Cardiac muscle cell (in vitro differentiated cells and primary cell): ENCODE measurements around the gene GIT2. TPM values are rescaled to one million over a fixed set of nuclear protein-coding genes. Genes with fewer than 3 reads are reported as not detected.

Experiments
- DNase-seq, 2 donors: peaks; one replicate each; pipeline versions ENCODE4 v3.0.0 to v3.0.0-alpha.2; 2010 to 2017; ENCODE audit warnings: low read depth in 1 of 2, low spot score in 1 of 2
- H3K27ac ChIP-seq: fragments of 200-600 bp; sonication (generic); 2 replicates; pipeline ENCODE4 v1.5.1; 2016
- H3K27me3 ChIP-seq: fragments of 200-600 bp; sonication (generic); 2 replicates; pipeline ENCODE4 v1.6.0; 2016; ENCODE audit warnings: control low read depth
- H3K36me3 ChIP-seq: fragments of 200-600 bp; sonication (generic); 2 replicates; pipeline ENCODE4 v1.5.1; 2016; ENCODE audit warnings: control low read depth
- H3K4me1 ChIP-seq: fragments of 200-600 bp; sonication (generic); 2 replicates; pipeline ENCODE4 v1.8.1; 2017; ENCODE audit warnings: low read depth, mild to moderate bottlenecking, mixed run types
- H3K4me3 ChIP-seq: fragments of 200-600 bp; sonication (generic); 2 replicates; pipeline ENCODE4 v1.5.1; 2016; ENCODE audit warnings: mild to moderate bottlenecking
- H3K9me3 ChIP-seq: fragments of 200-600 bp; sonication (generic); 2 replicates; pipeline ENCODE4 v1.5.1; 2017; ENCODE audit warnings: low read depth, mild to moderate bottlenecking, control low read depth
- CTCF ChIP-seq: IDR thresholded peaks from 2 replicates; pipeline ENCODE4 v1.5.1; 2012; ENCODE audit warnings: low read depth, mild to moderate bottlenecking, low read length
- polyA plus RNA-seq: library from polyadenylated mRNA; unstranded; fragments of >200 nt; fragmentation: Nextera tagmentation; extraction: Ambion mirVana; gene quantifications from 2 replicates; pipeline ENCODE4 v1.2.1, GENCODE V29; 2016
- total RNA-seq: library from RNA; depleted of rRNA; stranded (reverse); fragments of >200 nt; gene quantifications from 2 replicates; pipeline ENCODE4 v1.2.3, GENCODE V29; 2016

Gene GIT2
- total and polyA plus RNA-seq, 2 experiments from 2014 or later = 23.3 to 25.7 TPM

GRCh38 chr12:109946913-109947312, 49.3 kb downstream of the GIT2 start:
- peaks cover 8% of the 10 kb centered on the region for H3K36me3 ChIP-seq
- H3K27ac ChIP-seq = no peak overlapping the region
- H3K4me1 ChIP-seq = peaks cover 48% of the 10 kb centered on the region
- DNase-seq = no peak
- H3K27me3 ChIP-seq = no peaks in the 10 kb centered on the region
- no peaks in the 10 kb centered on the region for H3K9me3 ChIP-seq
- no peak overlapping the region for H3K4me3 ChIP-seq
- TF ChIP-seq CTCF = no peak

- Histone ChIP-seq H3K27me3 (no peaks in the 10 kb centered on the region), H3K4me3 (no peak overlapping the region), H3K9me3 (no peaks in the 10 kb centered on the region), H3K36me3 (peaks cover 8% of the 10 kb centered on the region), H3K4me1 (peaks cover 44% of the 10 kb centered on the region), H3K27ac (no peak overlapping the region)
- peak; percentile 21 to 62 for DNase-seq
- TF ChIP-seq CTCF = no peak
These were observed 49.7 kb downstream of the GIT2 start for GRCh38 chr12:109946505-109946904.

GRCh38 chr12:109944561-109945359, 51.4 kb downstream of the GIT2 start:
- no peaks in the 10 kb centered on the region for H3K9me3 ChIP-seq
- H3K27ac ChIP-seq = peak overlapping the region; percentile 25
- no peaks in the 10 kb centered on the region for H3K27me3 ChIP-seq
- peaks cover 27% of the 10 kb centered on the region for H3K4me1 ChIP-seq
- no peak for TF ChIP-seq CTCF
- peaks cover 3% of the 10 kb centered on the region for H3K36me3 ChIP-seq
- no peak overlapping the region for H3K4me3 ChIP-seq
- DNase-seq = peak; percentile 36 to 77

- Histone ChIP-seq H3K36me3 (peaks cover 5% of the 10 kb centered on the region), H3K27me3 (no peaks in the 10 kb centered on the region), H3K4me3 (no peak overlapping the region), H3K4me1 (peaks cover 18% of the 10 kb centered on the region), H3K9me3 (no peaks in the 10 kb centered on the region), H3K27ac (no peak overlapping the region)
- TF ChIP-seq CTCF = no peak
- DNase-seq = peak in 1 of 2 donors; percentile 17
These were observed 52.4 kb downstream of the GIT2 start for GRCh38 chr12:109943811-109944210.

DNA sequence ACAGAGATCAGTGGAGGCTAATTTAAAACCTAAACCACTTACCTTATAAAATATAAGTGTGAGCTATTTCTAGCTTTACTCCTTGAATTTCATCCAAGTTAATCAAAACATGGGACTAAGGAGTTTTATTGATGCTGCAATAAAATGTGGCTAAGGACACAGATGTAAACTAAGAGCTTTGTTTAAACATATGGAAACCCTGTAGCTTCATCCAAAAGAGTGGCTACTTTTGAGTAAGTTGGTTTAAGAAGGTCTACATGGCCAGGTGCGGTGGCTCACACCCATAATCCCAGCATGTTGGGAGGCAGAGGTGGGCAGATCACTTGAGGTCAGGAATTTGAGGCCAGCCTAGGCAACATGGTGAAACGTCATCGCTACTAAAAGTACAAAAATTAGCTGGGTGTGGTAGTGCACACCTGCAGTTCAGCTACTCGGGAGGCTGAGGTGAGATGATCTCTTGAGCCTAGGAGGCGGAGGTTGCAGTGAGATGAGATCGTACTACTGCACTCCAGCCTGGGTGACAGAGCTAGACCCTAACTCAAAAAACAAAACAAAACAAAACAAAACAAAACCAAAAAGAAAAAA, 55.7 kb downstream of the GIT2 start:
- no peak overlapping the region for H3K4me3 ChIP-seq
- H3K36me3 ChIP-seq = peaks cover 25% of the 10 kb centered on the region
- no peak for DNase-seq
- H3K9me3 ChIP-seq = no peaks in the 10 kb centered on the region
- peaks cover 12% of the 10 kb centered on the region for H3K4me1 ChIP-seq
- no peaks in the 10 kb centered on the region for H3K27me3 ChIP-seq
- H3K27ac ChIP-seq = no peak overlapping the region
- no peak for TF ChIP-seq CTCF
